Keratinocyte (primary cell): Measurements from ENCODE around the gene QRICH1.

Experiments
- EZH2 ChIP-seq: IDR thresholded peaks from one replicate; pipeline ENCODE4 v1.6.1; 2012; ENCODE audit warnings: inconsistent platforms, mild to moderate bottlenecking, low read length, moderate library complexity
- TF ChIP-seq, protein P1 (sequence below), 3 experiments: IDR thresholded peaks in 1 of 3; conservative IDR thresholded peaks in 1 of 3; optimal IDR thresholded peaks in 1 of 3; 2 replicates in 2 of 3; 3 replicates in 1 of 3; pipeline versions ENCODE3 to v1.5.1; 2011; ENCODE audit warnings: low read length in 3 of 3, mild to moderate bottlenecking in 3 of 3, moderate library complexity in 2 of 3, control low read depth in 1 of 3, inconsistent platforms in 1 of 3; ENCODE audit not compliant: insufficient read depth in 2 of 3; ENCODE audit errors: extremely low read depth in 1 of 3

DNA sequence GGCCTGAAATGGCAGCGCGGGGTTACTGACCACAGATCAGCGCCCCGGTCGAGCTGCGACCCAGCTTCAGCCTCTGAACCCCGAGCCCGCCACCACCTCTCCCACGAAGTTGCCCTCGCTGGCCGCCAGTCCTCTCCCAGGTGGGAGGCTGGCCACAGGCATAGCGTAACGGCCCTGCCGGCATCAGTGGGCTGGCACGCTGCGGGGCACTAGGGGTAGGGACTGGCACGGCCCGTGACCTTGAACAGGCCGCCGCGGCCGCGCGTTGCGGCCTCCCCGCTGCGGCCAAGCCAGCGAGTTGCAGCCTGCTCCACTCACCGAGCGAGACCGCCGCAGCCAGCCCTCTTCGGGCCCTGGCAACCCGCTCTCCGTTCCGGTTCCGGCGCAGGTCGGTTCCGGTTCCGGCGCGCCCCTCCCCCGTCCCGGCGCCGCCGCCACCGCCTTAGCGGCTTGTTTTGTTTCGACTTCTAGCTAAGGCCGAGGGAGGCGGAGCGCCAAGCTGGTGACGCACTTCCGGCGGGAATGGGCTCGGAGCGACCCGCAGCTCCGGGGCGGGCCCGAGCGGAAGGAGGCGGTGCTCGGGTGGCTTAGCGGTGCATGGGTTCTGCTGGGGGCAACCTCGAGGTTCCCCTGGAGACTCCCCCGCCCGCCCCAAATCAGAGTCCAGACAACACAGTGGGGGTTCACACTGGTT is 26.7 kb upstream of the QRICH1 start, which contains the start of gene USP19:
- TF ChIP-seq, protein P1, sequence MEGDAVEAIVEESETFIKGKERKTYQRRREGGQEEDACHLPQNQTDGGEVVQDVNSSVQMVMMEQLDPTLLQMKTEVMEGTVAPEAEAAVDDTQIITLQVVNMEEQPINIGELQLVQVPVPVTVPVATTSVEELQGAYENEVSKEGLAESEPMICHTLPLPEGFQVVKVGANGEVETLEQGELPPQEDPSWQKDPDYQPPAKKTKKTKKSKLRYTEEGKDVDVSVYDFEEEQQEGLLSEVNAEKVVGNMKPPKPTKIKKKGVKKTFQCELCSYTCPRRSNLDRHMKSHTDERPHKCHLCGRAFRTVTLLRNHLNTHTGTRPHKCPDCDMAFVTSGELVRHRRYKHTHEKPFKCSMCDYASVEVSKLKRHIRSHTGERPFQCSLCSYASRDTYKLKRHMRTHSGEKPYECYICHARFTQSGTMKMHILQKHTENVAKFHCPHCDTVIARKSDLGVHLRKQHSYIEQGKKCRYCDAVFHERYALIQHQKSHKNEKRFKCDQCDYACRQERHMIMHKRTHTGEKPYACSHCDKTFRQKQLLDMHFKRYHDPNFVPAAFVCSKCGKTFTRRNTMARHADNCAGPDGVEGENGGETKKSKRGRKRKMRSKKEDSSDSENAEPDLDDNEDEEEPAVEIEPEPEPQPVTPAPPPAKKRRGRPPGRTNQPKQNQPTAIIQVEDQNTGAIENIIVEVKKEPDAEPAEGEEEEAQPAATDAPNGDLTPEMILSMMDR (optimal IDR thresholded peaks at IDR 0.05 in 1 of 3, IDR thresholded peaks at IDR 0.05 in 1 of 3, conservative IDR thresholded peaks at IDR 0.05 in 1 of 3; ENCODE audit: extremely low read depth in 1 of 3, insufficient read depth in 2 of 3, low read length in 3 of 3): no peak
- no peak for TF ChIP-seq EZH2
